Caco-2 (cell line): ENCODE data around the gene METTL25B. TPM values are rescaled to one million over a fixed set of nuclear protein-coding genes. Genes with fewer than 3 reads are reported as not detected.

ENCODE experiments used
- BruUV-seq: library from RNA; stranded (reverse); fragments of 400-500 nt; replicated peaks from 2 replicates; lab custom pipeline; 2021; lab: Mats Ljungman, UMichigan
- CTCF ChIA-PET: fragments of 300-600 bp; sonication (Branson Sonifier 250); formaldehyde crosslinking; loops from one replicate; lab custom pipeline; 2022; ENCODE audit warnings: antibody characterized with exemption; lab: Charles Lee
- POLR2A ChIA-PET: fragments of 300-600 bp; sonication (Branson Sonifier 250); formaldehyde crosslinking; loops from one replicate; lab custom pipeline; 2022; ENCODE audit warnings: antibody characterized with exemption; lab: Charles Lee
- DNase-seq, 2 experiments: peaks; one replicate each; pipeline versions ENCODE4 v3.0.0 to v3.0.0-alpha.2; 2020 to 2022
- H3K27me3 ChIP-seq: replicated peaks from 2 replicates; pipeline ENCODE4 v1.6.0; 2011; ENCODE audit warnings: low read length; ENCODE audit not compliant: control insufficient read depth, insufficient read depth
- H3K36me3 ChIP-seq: 2 replicates; pipeline ENCODE4 v1.5.1; 2011; ENCODE audit warnings: low read length; ENCODE audit not compliant: control insufficient read depth, insufficient read depth
- H3K4me1 ChIP-seq: fragments of 250-450 bp; sonication (Bioruptor Pico); 2 replicates; pipeline ENCODE4 v1.5.1; 2020; ENCODE audit warnings: mild to moderate bottlenecking
- H3K4me3 ChIP-seq: 2 replicates; pipeline ENCODE4 v1.5.1; 2011; ENCODE audit warnings: low read depth, mild to moderate bottlenecking, control low read depth, low read length
- H3K9me3 ChIP-seq: fragments of 250-450 bp; sonication (Bioruptor Pico); 2 replicates; pipeline ENCODE4 v1.5.1; 2020; ENCODE audit warnings: mild to moderate bottlenecking, moderate library complexity
- H3K27ac Mint-ChIP-seq: one replicate; pipeline ENCODE4 v1.8.0; 2022; ENCODE audit warnings: mixed read lengths; ENCODE audit not compliant: unreplicated experiment
- H3K27me3 Mint-ChIP-seq: one replicate; pipeline ENCODE4 v1.8.0; 2022; ENCODE audit warnings: mixed read lengths; ENCODE audit not compliant: insufficient read depth, unreplicated experiment
- H3K36me3 Mint-ChIP-seq: one replicate; pipeline ENCODE4 v1.8.0; 2022; ENCODE audit warnings: mild to moderate bottlenecking, mixed read lengths; ENCODE audit not compliant: insufficient read depth, unreplicated experiment
- H3K4me1 Mint-ChIP-seq: one replicate; pipeline ENCODE4 v1.8.0; 2022; ENCODE audit warnings: low read depth, mixed read lengths; ENCODE audit not compliant: unreplicated experiment
- H3K4me3 Mint-ChIP-seq: one replicate; pipeline ENCODE4 v1.8.0; 2022; ENCODE audit warnings: mild to moderate bottlenecking, moderate library complexity, mixed read lengths; ENCODE audit not compliant: unreplicated experiment
- H3K9me3 Mint-ChIP-seq: one replicate; pipeline ENCODE4 v1.8.0; 2022; ENCODE audit warnings: mixed read lengths; ENCODE audit not compliant: unreplicated experiment
- intact Hi-C: fragments of 100-400 bp; cut with micrococcal nuclease; formaldehyde crosslinking; loops from one replicate; pipeline ENCODE4 v1.10.0; 2022; ENCODE audit not compliant: unreplicated experiment
- total RNA-seq: library from RNA; stranded (reverse); gene quantifications from 2 replicates; pipeline ENCODE4 v1.2.3, GENCODE V29; 2022
- TF ChIP-seq, protein P1 (sequence below), 2 experiments: fragments of 200-600 bp in 1 of 2; IDR thresholded peaks; 1 replicate in 1 of 2; 2 replicates in 1 of 2; pipeline versions ENCODE4 v1.5.1 to v1.8.0; 2011 to 2022; ENCODE audit warnings: antibody characterized with exemption in 1 of 2, control low read depth in 1 of 2, inconsistent platforms in 1 of 2, low read depth in 1 of 2, low read length in 1 of 2, mild to moderate bottlenecking in 1 of 2, moderate library complexity in 1 of 2; ENCODE audit not compliant: insufficient read depth in 1 of 2, severe bottlenecking in 1 of 2, unreplicated experiment in 1 of 2

Gene METTL25B
- total RNA-seq, 1 experiment from 2014 or later, result 26.6 TPM

DNA sequence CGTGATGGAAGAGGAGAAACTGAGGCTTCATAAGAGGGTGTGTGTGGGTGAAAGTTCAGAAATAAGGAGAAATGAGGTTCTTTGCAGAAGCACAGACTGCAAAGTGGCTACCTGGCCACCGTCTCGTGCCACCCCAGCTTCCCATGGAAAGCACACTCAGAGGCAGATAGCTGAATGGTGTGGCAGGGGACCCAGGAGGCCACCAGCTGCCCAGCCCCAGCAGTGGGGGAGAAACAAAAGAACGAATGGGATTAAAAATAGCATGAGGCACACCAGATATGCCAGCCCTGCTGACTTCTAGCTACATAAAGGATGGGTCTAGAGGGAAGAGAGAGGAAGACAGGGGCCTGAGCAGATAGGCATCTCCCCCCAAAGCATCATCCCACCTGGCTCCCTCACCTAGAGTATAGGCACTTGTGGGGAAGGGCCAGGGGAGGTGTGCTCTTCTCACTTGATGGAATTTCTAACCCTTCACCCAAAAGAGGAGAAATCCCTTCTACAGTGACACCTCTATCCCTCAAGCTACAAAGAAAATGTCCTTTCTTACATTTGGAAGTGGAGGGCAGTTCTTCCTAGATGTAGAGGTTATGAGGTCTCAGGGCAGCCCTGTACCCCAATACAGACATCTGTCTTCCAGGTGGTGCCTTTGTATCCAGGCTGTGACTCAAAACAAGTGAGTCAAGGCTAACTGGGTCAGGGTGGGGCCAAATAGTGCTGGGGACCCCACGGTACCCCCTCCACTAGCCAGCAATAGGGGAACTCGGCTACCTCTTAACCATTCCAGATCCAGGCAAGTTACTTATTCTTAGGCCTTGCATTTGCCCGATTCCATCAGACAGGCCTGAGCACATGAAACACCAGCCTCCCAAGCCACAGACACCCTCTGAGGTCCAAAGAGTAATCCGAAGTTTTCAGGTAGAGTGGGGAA lies 19.7 kb downstream of the METTL25B start:
- peaks cover 34% of the 10 kb centered on the region for H3K4me1 Mint-ChIP-seq
- no peak for DNase-seq
- POLR2A ChIA-PET, result interaction anchor here (1.6 to 2.8 kb wide), 2 partner anchors 19 to 20 kb away, joined by 13 to 32 read pairs; partner anchors contain the start of genes ISG20L2, METTL25B and PRCC

DNA sequence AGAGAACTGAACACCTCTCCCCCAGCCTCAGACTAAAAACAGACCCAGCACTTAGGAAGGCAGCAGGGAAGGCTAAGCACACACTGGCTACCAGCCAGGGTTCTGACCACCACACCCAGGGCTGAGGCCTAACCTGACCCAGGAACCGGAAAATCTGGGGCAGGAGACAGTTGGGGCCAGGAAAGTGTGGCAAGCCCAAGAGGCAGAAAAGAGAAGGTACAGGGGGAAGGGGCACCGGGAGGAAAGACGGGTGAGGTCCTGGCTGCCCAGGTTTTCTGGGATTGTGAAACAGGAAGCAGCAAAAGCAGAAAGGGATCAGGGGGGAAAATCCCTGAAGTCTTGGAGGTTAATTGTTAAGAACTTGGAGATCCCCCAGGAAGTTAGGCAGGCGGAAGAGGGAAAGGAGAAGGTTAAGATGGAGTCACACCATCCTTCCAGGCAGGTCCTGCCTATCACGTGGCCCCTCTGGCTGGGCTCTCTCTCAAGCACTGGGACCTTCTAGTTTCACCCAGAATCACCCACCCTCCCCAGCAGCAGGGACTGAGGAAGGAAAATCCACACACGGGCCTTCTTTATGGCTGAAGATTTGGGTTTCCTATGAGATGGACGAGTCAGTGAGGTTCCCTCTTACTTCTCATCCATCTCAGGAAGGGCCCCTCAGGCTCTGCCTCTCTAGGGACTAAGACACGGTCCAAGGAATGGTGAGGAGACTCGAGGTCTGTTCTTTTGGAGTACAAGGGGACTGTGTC lies 20.6 kb downstream of the METTL25B start:
- Mint-ChIP-seq H3K27ac (peak overlapping the region; percentile 100), H3K27me3 (no peaks in the 10 kb centered on the region), H3K4me1 (peaks cover 31% of the 10 kb centered on the region), H3K36me3 (peaks cover 54% of the 10 kb centered on the region), H3K4me3 (peak overlapping the region; percentile 79), H3K9me3 (no peaks in the 10 kb centered on the region)
- Histone ChIP-seq H3K4me1 (peaks cover 44% of the 10 kb centered on the region), H3K9me3 (no peaks in the 10 kb centered on the region), H3K27me3 (no peaks in the 10 kb centered on the region), H3K36me3 (peaks cover 10% of the 10 kb centered on the region), H3K4me3 (peak overlapping the region; percentile 55)
- ChIA-PET CTCF (interaction anchor here (0.6 to 1.9 kb wide), 2 partner anchors 22 to 58 kb away, joined by 3 to 10 read pairs; no protein-coding TSS in a partner anchor), POLR2A (no interaction called here)
- intact Hi-C loops, result no loop called here
- TF ChIP-seq, protein P1, sequence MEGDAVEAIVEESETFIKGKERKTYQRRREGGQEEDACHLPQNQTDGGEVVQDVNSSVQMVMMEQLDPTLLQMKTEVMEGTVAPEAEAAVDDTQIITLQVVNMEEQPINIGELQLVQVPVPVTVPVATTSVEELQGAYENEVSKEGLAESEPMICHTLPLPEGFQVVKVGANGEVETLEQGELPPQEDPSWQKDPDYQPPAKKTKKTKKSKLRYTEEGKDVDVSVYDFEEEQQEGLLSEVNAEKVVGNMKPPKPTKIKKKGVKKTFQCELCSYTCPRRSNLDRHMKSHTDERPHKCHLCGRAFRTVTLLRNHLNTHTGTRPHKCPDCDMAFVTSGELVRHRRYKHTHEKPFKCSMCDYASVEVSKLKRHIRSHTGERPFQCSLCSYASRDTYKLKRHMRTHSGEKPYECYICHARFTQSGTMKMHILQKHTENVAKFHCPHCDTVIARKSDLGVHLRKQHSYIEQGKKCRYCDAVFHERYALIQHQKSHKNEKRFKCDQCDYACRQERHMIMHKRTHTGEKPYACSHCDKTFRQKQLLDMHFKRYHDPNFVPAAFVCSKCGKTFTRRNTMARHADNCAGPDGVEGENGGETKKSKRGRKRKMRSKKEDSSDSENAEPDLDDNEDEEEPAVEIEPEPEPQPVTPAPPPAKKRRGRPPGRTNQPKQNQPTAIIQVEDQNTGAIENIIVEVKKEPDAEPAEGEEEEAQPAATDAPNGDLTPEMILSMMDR (IDR thresholded peaks at IDR 0.05; ENCODE audit: insufficient read depth in 1 of 2, low read depth in 1 of 2, low read length in 1 of 2, severe bottlenecking in 1 of 2, unreplicated experiment in 1 of 2), result no peak
- BruUV-seq, result no TSS peak
- DNase-seq, result no peak

More for the DNA sequence above, 19.7 kb downstream of the METTL25B start:
- CTCF ChIA-PET, result interaction anchor here (0.6 to 1.9 kb wide), 4 partner anchors 20 to 59 kb away, joined by 3 to 11 read pairs (median 10); partner anchors contain the start of genes ISG20L2 and METTL25B
- Histone ChIP-seq H3K9me3 (no peaks in the 10 kb centered on the region), H3K36me3 (peaks cover 14% of the 10 kb centered on the region), H3K4me1 (peaks cover 42% of the 10 kb centered on the region), H3K27me3 (no peaks in the 10 kb centered on the region), H3K4me3 (peak overlapping the region; percentile 55)
- Mint-ChIP-seq H3K9me3 (no peaks in the 10 kb centered on the region), H3K27me3 (no peaks in the 10 kb centered on the region), H3K4me3 (peak overlapping the region; percentile 79), H3K36me3 (peaks cover 62% of the 10 kb centered on the region), H3K27ac (peak overlapping the region; percentile 100)
- TF ChIP-seq, protein P1 (IDR thresholded peaks at IDR 0.05; ENCODE audit: insufficient read depth in 1 of 2, low read depth in 1 of 2, low read length in 1 of 2, severe bottlenecking in 1 of 2, unreplicated experiment in 1 of 2), result no peak
- intact Hi-C loops, result loop anchor here (2.0 kb wide), 1 partner anchor 19 kb away; the partner anchor contains the start of genes ISG20L2 and METTL25B
- BruUV-seq, result no TSS peak
